Motor neuron (in vitro differentiated cells): ENCODE data around the gene RAB11FIP5. TPM values are rescaled to one million over a fixed set of nuclear protein-coding genes. Genes with fewer than 3 reads are reported as not detected.

ENCODE experiments used
- ATAC-seq, 8 experiments: fragments of 200-7000 bp; cut with Tn5 transposase; replicated peaks in 6 of 8; 2 replicates each; pipeline ENCODE4 v1.8.0; 2021; ENCODE audit warnings: mild to moderate bottlenecking in 8 of 8, moderate library complexity in 8 of 8
- H3K27ac ChIP-seq, 2 donors: fragments of 250-450 bp; sonication (Bioruptor Pico); 2 replicates each; pipeline ENCODE4 v1.9.0; 2021; ENCODE audit warnings: antibody characterized with exemption in 2 of 2, mild to moderate bottlenecking in 2 of 2, moderate library complexity in 1 of 2
- H3K4me1 ChIP-seq, 2 donors: fragments of 250-450 bp; sonication (Bioruptor Pico); replicated peaks in 1 of 2; 2 replicates each; pipeline ENCODE4 v1.6.1; 2021; ENCODE audit warnings: antibody characterized with exemption in 2 of 2, mild to moderate bottlenecking in 2 of 2, moderate library complexity in 1 of 2
- H3K4me3 ChIP-seq, 5 donors: fragments of 250-450 bp; sonication (Bioruptor Pico); 2 replicates each; pipeline ENCODE4 v1.9.0; 2021; ENCODE audit warnings: antibody characterized with exemption in 5 of 5, mild to moderate bottlenecking in 5 of 5, moderate library complexity in 4 of 5
- WGBS, 10 experiments: fragments of 450-650 bp; shearing (Covaris generic); methylation state at CpG; one replicate each; pipeline ENCODE4 v1.0.0; 2022; 5-methylcytosine and 5-hydroxymethylcytosine counted together
- in situ Hi-C, 9 experiments: fragments of 400-800 bp; cut with MboI; loops; one replicate each; pipeline ENCODE4 v1.15.0; 2021; ENCODE audit warnings: low sequenced_read_pairs in 9 of 9, low pct_unique_long_range_greater_than_20kb in 2 of 9; ENCODE audit not compliant: unreplicated experiment in 9 of 9
- total RNA-seq, 8 experiments: library from RNA; unstranded; fragments of 300-600 nt; gene quantifications; 2 replicates each; pipeline versions ENCODE4 v1.2.3 to v1.2.4, GENCODE V29; 2022

Gene RAB11FIP5
- total RNA-seq, 8 experiments from 2014 or later: 5.4 to 19.0 (median 11.1) TPM

DNA sequence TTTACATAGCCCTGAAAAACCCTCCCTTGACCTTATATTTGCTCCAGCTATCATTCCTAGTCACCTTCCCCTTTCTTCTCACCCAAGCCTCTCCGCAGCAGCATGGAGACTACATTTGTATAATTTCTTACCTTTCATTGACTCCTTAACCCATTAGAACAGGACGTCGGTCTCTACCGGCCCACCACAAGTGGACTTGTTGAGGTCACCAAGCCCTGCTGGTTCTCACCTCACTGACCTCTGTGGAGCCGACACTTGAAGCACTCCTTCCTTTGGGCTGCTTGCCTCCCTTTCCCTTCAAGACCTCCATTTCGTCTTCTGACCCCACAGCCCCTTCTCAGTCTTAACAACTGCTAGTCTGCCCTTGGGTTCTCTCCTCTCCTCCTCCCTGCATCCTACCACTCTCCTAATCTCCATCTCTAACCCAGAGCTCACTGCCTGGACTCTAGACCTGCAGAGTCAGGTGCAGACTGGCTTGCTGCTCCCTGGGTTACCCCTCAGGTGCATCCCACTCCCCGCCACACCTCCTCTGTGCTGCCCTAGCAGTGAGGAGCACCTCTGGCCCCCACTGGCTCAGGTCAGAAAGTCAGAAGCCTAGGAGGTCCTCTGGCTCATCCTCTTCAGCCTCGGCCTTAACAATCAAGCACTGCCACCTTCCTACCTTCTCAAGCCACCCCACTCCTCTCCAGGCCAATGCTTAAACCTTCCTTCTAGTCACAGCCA lies 35.9 kb downstream of the RAB11FIP5 start:
- no peak for ATAC-seq
- Histone ChIP-seq H3K27ac (no peak overlapping the region), H3K4me3 (no peak overlapping the region), H3K4me1 (peaks cover 2 to 4% of the 10 kb centered on the region in 2 donors)
- WGBS, 10 experiments: 74 to 91% (median 80%) methylated on average over 1 to 6 of the region's 8 CpGs; no CpG with 5 or more reads in 2 of the 10 experiments
- in situ Hi-C loops: no loop called here

DNA sequence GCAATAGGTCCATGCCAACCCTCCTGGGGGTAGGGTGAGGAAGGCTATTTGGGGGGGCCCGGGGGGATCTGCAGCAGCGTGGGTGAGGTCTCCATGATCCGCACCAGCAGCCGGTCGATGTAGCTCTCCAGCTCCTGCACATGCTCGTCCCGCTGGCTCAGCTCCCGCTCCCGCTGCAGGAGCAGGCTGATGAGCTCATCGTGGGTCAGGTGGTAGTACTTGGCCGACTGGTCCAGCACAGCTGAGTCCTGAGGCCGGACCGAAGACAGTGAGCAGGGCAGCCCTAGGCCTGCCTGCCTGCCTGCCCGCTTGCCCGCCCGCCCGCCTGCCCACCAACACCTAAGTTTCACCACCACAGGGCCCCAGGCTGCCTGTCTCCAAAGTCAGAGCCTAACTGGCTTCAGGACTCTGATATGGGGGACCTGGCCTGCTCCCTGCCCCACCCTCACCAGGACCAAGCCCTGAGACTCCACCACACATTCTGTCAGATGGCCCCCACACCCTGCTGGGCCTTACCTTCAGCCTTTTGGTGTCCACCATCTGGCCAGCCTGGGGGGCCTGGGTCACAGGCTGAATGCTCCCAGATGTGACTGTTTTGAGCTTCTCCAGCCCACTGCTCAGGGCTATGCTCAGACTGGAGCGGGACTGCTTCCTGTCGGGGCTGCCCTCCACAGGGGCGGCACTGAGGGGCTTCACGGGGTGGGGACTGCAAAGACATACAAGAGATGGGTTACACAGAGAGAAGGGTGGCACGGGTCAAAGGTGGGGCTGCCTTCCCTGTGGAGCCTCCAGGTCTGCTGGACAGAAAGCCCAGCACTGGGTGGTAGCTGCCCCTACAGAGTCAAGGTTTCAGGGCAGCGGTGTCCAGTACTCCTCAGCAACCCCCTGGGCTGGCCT lies 37.0 kb downstream of the RAB11FIP5 start:
- no CpG with 5 or more reads among the region's 23 CpGs for WGBS, 10 experiments
- Histone ChIP-seq H3K27ac (no peak overlapping the region), H3K4me1 (peaks cover 2 to 4% of the 10 kb centered on the region in 2 donors), H3K4me3 (no peak overlapping the region)
- in situ Hi-C loops: no loop called here
- ATAC-seq: peak in 3 of 8 experiments; percentile 5 to 27 (median 7)

GRCh38 chr2:73074110-73075069 lies 38.4 kb downstream of the RAB11FIP5 start:
- in situ Hi-C loops: no loop called here
- Histone ChIP-seq H3K27ac (no peak overlapping the region), H3K4me1 (peaks cover 7 to 10% of the 10 kb centered on the region in 2 donors), H3K4me3 (no peak overlapping the region)
- WGBS, 10 experiments: 33 to 100% (median 88%) methylated on average over 1 to 5 of the region's 13 CpGs; no CpG with 5 or more reads in 4 of the 10 experiments
- ATAC-seq: no peak

GRCh38 chr2:73072416-73072815 lies 40.3 kb downstream of the RAB11FIP5 start:
- WGBS, 10 experiments: 80 to 100% (median 86%) methylated on average over 1 of the region's 1 CpG; no CpG with 5 or more reads in 7 of the 10 experiments
- peak overlapping the region in 3 of 5 donors; percentile 67 to 90 (median 74) for H3K4me3 ChIP-seq
- H3K27ac ChIP-seq: no peak overlapping the region
- no peak for ATAC-seq
- in situ Hi-C loops: no loop called here
- peaks cover 10 to 14% of the 10 kb centered on the region in 2 donors for H3K4me1 ChIP-seq

DNA sequence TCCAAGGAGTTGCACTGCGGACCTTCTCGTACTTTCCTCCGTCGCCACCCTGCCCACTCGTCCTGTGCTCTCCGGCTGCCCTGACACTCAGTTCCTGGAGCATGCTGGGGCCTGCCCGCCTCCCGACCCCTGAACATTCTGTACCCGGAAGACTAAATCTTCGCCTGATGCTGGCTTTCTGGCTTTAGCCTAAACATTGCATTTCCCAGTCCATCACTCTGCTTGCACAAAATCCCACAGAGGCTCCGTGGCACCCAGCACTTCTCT lies 40.7 kb downstream of the RAB11FIP5 start:
- peak overlapping the region; percentile 67 to 98 (median 89) for H3K4me3 ChIP-seq
- WGBS, 10 experiments: 7 to 50% (median 18%) methylated on average over 1 to 10 of the region's 11 CpGs; no CpG with 5 or more reads in 3 of the 10 experiments
- ATAC-seq: peak in 2 of 8 experiments; percentile 2
- peaks cover 10 to 14% of the 10 kb centered on the region in 2 donors for H3K4me1 ChIP-seq
- in situ Hi-C loops: no loop called here
- H3K27ac ChIP-seq: no peak overlapping the region

DNA sequence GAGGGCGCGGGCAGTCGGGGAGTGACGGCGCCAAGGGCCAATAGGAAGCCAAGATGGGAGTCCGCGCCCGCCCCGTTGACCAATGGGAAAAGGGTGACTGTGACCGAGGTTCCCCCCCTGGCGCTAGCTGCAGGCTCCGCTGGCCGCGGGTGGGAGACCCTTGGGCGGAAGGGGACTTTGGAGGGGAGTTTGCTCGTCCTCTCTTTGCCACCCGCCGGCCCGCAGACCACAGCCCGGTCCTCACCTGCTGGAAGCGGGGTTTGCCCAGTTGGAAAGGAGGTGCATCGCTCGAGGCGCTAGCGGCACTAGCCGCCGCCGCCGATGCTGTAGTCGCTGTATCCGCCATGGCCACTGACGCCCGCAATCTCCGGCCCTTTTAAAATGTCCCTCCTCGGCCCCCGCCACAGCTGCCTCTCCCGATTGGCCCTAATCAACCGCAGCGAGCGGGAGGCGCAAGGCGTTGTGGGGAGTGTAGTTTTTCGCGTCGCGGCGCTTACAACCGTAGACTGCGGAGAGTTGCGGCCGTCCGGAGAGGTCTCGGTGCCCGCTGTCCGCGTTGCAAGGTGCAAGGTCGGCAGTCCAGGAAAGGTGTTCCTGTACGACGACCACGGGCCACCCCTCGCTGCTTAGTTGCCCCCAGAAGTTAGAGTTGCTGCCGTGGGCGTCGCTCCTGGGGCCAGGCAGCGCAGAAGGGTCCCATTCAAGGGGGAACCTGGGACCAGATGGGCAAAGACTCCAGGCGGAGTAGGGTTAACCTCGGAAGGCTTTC lies 41.2 kb downstream of the RAB11FIP5 start, which contains the start of gene SFXN5:
SFXN5 (minus strand) TSS at position 353 of the 769 bp plus-strand sequence; CDS start at position 346, 7 bp downstream.
- Histone ChIP-seq H3K27ac (peak within 1 kb of the TSS; percentile 70 to 87), H3K4me1 (peaks cover 10 to 14% of the 10 kb centered on the region in 2 donors), H3K4me3 (peak within 1 kb of the TSS; percentile 67 to 98 (median 89))
- in situ Hi-C loops: no loop called here
- peak; percentile 85 to 94 (median 92) for ATAC-seq
- WGBS, 10 experiments: 0 to 2% (median 0%) methylated on average over 1 to 33 of the region's 67 CpGs; no CpG with 5 or more reads in 1 of the 10 experiments

GRCh38 chr2:73070643-73071359 lies 41.9 kb downstream of the RAB11FIP5 start:
- WGBS, 10 experiments: 0% methylated on average over 1 to 10 of the region's 83 CpGs; no CpG with 5 or more reads in 7 of the 10 experiments
- Histone ChIP-seq H3K4me3 (peak overlapping the region; percentile 67 to 98 (median 89)), H3K4me1 (peaks cover 10 to 14% of the 10 kb centered on the region in 2 donors), H3K27ac (peak overlapping the region; percentile 41 to 48)
- in situ Hi-C loops: no loop called here
- ATAC-seq: peak; percentile 12 to 49 (median 44)

GRCh38 chr2:73069855-73070642 lies 42.7 kb downstream of the RAB11FIP5 start:
- H3K4me1 ChIP-seq: peaks cover 10 to 14% of the 10 kb centered on the region in 2 donors
- H3K4me3 ChIP-seq: peak overlapping the region; percentile 67 to 98 (median 89)
- no peak for ATAC-seq
- peak overlapping the region; percentile 41 to 48 for H3K27ac ChIP-seq
- WGBS, 10 experiments: 0 to 21% (median 13%) methylated on average over 1 to 17 of the region's 29 CpGs
- in situ Hi-C loops: no loop called here

DNA sequence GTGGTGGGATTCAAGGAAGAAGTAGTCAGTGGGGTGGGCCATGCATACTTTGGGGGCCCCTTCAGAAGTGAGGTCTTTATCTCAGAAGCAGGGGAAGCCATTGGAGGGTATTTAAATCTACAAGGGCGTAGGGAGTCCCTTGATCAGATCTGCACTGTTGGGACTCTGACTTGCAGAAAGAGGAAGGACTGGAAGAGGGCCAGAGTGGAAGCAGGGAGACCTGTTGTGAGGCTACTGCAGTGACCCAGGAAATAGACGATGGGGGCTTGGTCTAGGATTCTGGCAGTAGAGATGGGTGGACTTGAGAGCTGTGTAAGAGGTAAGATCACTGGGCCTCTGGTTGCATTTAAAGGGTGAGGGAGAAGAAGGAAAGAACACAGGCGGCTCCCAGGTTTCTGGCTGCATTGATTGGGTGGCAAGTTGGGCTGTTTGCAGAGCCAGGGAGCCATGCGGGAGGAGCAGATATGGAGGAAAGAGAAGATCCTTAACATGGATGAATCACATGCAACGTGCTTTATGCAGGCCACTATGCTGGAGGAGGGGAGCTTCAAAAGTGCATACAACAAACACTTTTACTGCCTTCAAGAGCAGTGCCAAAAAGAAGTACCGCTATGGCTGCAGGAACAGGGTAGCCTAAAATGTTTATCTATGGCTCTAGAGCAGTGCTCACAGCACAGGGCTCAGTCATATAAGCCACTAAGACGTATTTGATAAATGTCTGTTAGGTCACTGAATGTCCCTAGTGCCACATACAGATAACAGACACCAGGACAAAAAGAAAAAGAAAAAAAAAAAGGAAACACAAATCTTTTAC lies 43.5 kb downstream of the RAB11FIP5 start:
- no peak overlapping the region for H3K27ac ChIP-seq
- peak overlapping the region; percentile 67 to 98 (median 89) for H3K4me3 ChIP-seq
- in situ Hi-C loops: no loop called here

DNA sequence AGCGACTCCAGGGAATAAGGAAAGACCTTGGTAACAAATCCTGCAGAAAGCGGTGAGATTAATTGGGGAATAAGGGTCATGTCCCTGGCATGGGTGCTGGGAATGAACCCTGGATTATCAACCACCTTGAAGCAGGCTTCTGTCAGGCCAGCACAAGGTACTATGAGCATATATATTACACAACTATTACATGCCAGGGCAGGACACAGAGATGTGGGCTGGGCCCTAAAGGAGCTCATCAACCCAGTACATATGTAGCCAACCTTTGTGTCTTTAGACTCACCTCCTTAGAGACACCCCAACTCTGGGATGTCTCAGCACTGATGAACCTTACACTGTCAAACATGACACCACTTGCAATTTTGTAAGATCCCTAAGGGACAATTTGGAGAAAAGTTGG lies 44.6 kb downstream of the RAB11FIP5 start:
- no peak overlapping the region for H3K4me3 ChIP-seq
- no peak overlapping the region for H3K27ac ChIP-seq
- 86 to 100% (median 100%) methylated on average over 1 to 2 of the region's 2 CpGs; no CpG with 5 or more reads in 6 of the 10 experiments for WGBS, 10 experiments
- H3K4me1 ChIP-seq: peaks cover 10 to 21% of the 10 kb centered on the region in 2 donors
- in situ Hi-C loops: no loop called here
- no peak for ATAC-seq

More for the DNA sequence above, 43.5 kb downstream of the RAB11FIP5 start:
- WGBS, 10 experiments: 20 to 80% (median 70%) methylated on average over 1 to 6 of the region's 7 CpGs
- peaks cover 10 to 16% of the 10 kb centered on the region in 2 donors for H3K4me1 ChIP-seq
- ATAC-seq: peak in 1 of 8 experiments; percentile 1
